NCI-H524 treated with DMSO at 0.1 percent for 48 hours (cell line): ENCODE data around the gene ZNF580.
A peak's percentile ranks its signal among the peaks of the same experiment; 100 is the strongest.

ENCODE experiments used
- DNase-seq: peaks from one replicate; lab custom pipeline; 2025; lab: John Stamatoyannopoulos, UW

Gene ZNF580

DNA sequence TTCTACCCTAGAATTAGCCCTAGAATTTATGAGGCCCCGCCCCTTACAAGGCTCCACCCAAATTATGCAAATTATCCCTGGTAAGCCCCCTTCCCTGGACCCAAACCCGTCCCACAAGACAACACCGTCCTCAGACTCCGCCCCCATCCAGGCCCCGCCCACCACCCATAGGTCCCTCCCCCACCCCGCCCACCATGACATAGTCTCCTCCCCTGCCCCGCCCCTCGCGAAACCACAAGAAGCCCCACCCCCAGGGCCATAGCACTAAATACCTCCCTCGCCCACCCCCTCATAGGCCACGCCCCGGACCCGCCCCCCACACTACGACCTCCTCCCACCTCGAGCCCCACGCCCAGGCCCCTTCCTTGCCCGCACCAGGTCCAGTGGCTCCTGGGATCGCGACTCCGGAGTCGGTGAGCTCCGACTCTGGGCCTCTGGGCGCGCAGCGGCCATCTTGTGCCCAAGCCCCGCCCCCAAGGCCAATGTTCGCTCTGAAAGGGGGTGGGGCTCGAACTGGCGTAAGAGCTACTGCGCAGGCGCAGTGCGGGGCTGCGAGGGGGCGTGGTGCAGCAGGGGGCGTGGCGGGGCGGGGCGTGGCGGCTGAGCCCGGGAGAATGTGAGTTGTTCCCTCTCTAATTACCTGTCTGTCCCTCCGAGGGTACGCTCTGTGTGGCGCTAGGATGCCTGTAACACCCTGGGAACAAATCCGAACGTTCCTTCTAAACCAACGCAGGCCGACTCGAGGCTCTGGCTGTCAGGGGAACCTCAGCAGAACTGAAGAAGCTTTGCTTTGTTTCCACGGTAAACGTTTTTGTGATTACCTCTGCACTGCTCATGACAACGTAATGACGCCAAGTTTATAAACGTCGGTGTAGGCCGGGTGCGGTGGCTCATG lies 16.4 kb upstream of the ZNF580 start, which contains the start of gene ZNF784:
TSS of gene ZNF784 (minus strand) at position 458 of the 895 bp plus-strand sequence. CDS start at position 453, 5 bp downstream.
- peak; percentile 50 for DNase-seq

DNA sequence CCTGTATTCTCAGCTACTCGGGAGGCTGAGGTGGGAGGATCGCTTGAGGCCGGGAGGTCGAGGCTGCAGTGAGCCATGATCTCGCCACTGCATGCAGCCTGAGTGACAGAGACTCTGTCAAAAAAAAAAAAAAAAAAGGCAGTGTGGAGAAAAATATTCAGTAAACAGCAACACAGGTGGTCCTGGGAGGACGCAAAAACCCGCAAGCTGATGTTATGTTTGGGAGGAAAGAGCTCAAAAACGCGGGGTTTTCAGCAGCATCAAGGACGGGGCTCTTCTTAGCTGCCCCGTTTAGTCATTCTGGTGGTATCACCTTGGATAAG lies 15.8 kb upstream of the ZNF580 start:
- DNase-seq = no peak

DNA sequence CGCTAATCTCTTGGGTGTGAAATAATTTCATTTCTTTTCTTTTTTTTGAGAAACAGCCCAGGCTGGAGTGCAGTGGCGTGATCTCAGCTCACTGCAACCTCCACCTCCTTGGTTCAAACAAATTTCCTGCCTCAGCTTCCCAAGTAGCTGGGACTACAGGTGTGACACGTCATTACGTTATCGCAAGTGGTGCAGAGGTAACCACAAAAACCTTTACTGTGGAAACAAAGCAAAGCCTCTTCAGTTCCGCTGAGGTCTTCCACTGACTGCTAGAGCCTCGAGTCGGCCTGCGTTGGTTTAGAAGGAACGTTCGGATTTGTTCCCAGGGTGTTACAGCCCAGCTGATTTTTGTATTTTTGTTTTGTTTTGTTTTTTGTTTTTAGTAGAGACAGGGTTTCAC lies 14.5 kb upstream of the ZNF580 start:
- no peak for DNase-seq

DNA sequence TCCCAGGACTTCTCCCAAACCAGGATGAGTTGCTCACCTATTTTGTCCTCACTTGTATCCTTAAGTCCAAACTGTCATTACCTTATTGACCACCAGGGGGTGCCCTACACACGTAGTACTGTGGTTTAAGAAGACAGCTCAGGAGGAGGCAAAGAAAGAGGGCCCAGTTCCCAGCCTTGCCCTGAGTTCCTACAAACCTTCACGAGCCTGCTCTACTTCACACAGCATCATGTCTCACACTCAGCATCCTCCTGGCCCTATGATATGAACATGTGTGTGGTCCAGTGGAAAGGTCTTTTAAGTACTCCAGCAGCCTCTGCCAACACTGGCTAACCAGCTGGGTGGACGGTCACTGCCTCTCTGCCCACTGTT lies 8.4 kb upstream of the ZNF580 start:
- peak; percentile 21 for DNase-seq

DNA sequence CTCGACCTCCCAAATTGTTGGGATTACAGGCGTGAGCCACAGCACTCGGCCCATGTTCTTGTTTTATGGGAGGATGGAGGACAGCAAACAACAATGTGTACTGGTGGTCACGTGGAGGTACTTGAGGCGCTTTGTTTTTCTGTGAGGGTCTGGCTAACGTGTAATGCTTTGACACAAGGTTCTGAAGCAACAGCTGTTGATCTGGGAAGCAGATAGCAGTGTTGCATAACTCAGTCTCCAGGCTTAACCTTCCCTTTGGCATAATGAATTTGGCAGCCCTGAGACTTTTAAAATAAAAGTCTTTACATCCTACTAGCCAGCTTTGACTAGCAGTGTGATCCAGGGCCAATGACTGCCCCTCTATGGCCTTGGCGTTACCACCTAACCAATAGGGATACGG lies 6.9 kb upstream of the ZNF580 start:
- DNase-seq = no peak

DNA sequence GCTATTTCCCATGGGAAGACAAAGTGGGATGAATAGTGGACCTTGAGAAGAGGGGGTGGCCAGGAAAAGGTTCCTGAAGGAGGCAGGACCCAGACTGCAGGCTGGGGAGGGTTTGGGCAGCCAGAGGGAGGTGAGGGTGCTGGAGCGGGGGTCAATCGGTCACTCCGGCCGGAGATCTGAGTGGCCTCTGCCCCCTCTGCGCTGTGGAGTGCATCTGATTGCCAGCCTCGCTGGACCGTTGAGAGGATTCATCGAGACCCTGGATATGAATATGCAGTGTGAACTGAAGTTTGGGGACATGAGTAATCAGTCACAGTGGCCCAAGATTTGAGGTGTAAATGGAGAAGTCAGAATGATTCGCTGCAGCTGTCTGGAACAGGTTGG lies 5.5 kb upstream of the ZNF580 start:
- no peak for DNase-seq

DNA sequence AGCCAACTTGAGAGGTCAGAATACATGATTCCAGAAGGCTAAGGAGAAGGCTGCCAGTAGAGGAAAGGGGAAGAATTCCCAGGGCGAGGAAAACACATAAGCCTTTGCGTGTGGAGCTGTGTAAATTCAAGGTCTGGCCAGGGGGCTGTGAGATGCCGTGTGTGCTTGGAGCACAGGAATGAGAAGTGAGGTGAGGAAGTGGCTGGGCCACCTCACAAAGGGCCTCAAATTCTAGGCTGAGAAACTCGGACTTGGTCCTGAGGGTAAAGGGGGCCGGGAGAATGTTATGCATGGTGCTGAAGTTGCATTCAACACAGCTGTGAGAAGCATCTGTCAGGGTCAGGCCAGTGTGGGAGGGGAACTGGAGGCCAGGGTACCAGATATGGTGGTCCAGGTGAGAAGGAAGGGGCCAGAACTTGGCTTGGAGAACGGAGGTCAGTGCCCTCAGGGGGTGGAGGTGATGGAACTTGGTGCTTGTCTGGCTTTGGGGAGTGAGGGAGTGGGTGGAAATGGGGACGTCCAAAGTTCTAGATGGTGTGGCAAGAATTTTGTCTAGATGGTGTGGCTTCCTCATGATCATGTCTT lies 4.9 kb upstream of the ZNF580 start:
- no peak for DNase-seq

DNA sequence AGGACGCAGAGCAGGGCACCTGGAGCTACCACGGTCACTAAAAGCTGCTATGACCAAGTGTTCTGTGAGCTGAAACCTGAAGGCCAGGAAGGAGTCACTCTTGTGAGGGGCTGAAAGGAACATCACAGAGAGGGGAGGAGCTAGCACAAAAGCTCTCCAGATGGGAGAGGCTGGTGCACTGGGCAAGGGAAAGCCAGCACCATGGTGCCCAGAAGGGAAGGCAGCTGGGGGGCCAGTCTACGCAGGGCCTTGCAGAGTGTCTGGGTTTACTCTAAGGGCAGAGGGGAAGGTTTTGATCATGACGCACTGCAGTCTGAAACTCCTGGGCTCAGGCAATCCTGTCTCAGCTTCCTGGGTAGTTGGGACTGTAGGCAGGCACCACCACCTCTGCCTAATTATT lies 4.1 kb upstream of the ZNF580 start:
- no peak for DNase-seq

DNA sequence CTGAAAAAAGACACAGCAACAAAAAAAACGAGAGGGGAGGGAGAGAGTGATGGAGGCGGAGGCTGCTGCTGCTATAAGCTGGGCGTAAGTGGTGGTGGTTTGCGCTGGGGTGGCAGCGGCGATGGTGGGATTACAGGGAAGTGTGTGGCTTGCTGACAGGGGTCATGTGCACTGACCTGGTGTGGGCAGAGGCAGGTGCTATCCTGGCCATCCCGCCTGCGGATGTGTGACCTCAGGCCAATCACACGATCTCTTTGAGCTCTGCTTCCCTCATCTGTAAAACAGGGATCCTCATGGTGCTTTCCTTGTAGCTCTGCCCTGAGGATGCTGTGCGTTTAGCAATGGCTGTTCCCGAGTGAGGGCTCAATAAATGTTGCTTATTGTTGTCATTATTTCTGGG lies 3.3 kb upstream of the ZNF580 start:
- no peak for DNase-seq

DNA sequence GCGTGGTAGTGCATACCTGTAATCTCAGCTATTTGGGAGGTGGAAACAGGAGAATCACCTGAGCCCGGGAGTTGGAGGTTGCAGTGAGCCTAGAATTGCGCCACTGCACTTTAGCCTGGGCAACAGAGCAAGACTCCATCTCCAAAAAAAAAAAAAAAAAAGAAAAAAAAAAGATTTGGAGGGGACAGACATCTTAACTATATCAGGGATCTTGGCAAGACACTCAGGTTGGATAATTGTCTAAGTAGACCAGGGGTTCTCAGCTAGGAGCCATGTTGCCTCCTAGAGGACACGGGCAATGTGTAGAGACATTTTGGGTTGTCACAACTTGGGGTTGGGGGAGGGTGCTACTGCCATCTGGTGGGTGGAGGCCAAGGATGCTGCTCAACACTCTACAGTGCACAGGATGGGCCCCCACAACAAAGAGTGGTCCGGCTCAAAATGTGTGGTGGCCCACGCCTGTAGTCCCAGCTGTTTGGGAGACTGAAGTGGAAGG lies 1.9 kb upstream of the ZNF580 start:
- peak; percentile 6 for DNase-seq

DNA sequence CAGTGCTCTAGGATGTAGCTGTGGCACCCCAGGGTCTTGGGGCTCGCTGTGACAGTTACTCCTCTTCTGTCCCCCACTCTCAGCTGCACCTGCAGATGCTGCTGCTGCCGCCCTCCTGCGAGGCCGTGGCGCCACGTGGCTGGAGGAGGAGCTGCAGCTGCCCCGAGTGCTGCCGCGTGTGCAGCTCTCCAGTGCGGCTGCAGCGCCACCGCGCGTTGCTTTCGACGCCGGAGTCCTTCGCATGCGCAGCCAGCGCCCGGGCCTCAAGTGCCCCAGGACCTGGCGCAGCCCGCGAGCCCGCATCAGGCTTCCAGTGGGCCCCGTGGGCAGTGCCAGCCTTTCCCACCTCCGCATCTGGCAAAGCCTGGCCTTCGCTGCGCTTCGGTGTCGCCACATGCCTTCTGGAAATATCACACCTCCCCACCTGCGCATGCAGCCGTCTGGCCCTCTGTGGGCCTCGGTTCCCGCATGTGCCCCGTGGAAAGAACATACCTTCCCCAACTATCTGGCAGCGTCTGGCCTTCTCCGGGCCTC lies 692 bp upstream of the ZNF580 start:
- no peak for DNase-seq

DNA sequence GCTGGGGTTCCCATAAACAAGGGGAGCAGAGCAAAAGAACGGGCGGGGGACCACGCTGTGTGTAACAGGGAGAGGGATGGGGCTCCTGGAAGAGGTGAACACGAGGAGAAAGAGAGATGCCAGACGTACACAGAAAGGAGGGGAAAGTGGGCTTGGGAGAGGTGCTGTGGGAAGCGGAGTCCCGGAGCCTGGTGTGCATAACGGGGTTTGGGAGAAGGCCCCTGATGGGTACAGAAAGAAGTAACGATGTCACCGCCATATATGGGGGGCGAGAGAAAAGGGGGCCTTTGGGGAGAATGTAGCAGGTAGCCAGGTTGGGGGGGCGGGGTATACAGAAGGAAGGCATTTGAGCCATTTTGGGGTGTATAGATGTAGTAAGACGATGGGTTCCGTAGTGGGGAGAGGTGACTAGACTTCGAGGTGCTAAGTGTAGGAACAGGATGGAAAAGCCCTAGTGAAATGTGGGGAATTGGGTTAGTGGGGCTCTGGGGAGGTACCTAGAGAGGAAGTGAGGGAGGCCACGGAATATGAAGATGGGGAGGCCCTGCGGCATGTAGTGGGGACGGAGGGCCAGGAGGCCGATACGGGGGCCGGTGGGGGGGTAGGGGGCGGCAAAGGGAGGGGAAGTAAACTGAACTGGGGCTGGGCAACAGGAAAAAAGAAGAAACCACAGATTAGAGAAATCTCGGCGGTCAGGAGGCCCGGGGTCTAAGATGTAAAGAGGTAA lies 787 bp downstream of the ZNF580 start:
- no peak for DNase-seq

DNA sequence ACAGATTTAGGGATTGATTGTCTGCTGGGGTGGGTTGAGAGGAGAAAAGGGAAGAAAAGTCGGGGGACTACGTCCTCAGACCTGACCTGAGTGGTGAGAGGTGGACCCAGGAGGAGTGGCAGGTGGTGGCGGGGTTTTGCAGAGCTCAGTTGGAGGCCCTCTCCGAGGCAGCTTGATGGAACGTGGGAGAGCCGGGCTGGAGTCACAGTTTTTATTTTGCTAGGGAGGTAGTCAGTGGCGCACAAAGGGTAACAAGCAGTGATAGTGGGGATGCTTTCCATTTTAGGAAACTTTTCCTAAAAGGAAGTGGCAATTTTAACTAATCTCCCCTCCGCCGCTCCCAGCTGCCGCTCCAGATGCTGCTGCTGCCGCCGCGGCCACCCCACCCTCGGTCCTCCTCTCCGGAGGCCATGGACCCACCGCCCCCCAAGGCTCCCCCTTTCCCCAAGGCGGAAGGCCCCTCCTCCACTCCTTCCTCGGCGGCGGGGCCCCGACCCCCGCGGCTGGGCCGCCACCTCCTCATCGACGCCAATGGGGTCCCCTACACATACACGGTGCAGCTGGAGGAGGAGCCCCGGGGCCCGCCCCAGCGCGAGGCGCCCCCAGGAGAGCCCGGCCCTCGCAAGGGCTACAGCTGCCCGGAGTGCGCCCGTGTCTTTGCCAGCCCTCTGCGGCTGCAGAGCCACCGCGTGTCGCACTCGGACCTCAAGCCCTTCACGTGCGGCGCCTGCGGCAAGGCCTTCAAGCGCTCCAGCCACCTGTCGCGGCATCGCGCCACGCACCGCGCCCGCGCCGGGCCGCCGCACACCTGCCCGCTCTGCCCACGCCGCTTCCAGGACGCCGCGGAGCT lies 1.6 kb downstream of the ZNF580 start:
- no peak for DNase-seq

DNA sequence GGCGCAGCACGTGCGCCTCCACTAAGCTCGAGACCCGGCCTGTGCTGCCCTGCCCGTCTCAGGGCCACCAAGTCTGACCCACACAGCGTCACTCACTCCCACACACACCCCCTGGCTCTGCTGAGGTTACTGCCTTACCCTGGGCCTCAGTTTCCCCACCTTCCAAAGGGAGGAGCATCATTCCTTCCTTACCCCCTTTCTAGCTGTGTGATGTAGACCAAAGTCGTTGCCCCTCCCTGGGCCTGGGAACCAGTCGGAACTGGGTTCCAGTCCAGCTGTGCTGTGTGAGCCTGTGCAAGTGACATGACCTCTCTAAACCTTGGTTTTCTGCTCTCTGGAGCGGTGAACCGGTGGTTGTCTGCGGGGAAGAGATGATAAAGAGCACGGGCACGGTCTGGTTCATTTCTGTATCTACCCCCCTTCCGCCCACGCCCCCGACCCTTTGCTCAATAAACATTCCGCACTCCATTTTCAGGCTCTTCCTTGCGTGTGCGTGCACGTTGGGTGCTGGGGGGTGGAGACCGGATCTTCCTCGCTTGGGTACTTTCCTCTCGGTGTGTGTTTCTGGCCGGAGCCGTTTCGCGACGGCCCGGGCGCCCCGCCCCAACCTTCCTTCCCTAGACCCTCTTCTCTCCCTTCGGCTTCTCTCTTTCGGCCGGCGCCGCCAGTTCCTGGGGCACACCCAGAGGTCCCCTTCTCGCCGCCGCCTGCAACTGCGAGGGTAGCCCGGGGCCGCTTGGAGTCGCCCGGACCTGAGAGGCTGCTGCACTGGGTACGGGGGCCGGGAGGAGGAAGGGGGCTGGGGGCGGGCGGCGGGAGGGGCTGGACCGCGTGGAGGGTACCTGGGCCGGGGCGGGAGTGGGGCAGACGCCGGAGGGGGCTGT lies 2.4 kb downstream of the ZNF580 start, which contains the start of gene ZNF581:
TSS of gene ZNF581 (plus strand) at position 647 of the 884 bp plus-strand sequence. CDS start 923 bp downstream, outside the sequence.
- DNase-seq = no peak

DNA sequence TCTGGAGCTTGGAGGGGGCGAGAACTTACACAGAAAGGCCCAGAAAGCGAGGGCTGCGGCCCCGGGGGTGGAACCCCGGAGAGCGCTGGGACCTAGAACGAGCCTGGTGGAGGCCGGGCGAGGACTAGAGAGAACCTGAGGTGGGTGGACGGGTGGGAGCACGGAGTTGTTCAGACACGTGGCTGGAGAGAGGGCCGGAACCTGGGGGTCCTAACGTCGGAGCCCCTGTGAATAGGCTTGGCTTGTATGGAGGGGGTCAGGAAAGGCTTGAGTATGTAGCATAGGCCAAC lies 3.0 kb downstream of the ZNF580 start:
- no peak for DNase-seq

DNA sequence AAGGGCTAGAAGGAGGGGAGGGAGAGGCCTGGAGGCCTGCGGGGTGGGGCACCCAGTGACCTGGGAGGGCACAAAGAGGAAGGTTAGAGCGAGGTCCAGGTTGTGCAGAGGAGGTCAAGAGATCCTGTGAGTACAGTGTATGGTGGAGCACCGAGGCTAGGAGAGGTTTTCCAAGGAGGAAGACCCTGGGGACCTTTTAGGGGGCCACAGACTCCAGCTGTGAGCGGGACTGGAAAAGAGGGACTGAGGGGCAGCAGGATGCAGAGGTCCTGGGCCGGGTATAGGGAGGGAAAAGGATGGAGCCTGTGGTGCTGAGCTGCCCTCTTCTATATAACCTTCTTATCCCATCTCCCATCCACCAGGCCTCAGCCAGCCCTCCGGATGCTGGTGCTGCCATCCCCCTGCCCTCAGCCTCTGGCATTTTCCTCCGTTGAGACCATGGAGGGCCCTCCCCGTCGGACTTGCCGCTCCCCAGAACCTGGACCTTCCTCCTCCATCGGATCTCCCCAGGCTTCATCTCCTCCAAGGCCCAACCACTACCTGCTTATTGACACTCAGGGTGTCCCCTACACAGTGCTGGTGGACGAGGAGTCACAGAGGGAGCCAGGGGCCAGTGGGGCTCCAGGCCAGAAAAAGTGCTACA lies 3.5 kb downstream of the ZNF580 start:
- no peak for DNase-seq

DNA sequence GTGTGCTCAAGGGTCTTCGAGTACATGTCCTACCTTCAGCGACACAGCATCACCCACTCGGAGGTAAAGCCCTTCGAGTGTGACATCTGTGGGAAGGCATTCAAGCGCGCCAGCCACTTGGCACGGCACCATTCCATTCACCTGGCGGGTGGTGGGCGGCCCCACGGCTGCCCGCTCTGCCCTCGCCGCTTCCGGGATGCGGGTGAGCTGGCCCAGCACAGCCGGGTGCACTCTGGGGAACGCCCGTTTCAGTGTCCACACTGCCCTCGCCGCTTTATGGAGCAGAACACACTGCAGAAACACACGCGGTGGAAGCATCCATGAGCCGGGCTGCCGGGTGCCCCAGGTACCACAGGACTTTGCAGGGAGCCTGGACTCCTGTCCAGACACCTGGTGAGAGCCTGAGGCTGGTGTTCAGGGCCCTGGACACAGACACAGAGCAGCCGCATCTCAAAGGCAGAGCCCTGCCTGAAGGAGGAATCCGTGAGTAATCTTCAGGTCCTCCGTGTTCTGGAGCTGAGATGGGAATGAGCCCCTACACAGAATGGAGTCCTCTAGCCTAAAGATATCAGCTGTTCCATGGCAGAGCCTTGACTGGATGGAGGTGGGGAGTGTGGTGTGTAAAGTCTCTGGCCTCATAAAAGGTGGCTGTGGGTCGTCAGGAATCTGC lies 4.2 kb downstream of the ZNF580 start:
- DNase-seq = no peak

DNA sequence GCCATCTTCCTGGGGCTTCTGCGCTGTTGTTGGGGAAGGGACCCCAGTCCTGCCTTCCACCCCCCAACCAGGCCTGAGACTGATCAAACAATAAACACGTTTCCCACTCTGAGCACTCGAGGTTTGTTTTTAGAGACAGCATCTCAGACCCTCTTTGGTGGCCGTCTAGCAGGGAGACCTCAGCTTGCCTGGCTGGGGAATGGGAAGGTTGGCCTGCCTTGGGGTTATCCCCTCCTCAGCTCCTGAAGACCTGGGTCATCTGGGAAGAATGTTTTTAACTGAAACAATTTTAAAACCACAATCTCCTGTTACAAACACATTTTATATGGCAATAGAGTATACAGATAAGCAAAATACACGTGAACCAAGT lies 4.7 kb downstream of the ZNF580 start:
- DNase-seq = no peak

DNA sequence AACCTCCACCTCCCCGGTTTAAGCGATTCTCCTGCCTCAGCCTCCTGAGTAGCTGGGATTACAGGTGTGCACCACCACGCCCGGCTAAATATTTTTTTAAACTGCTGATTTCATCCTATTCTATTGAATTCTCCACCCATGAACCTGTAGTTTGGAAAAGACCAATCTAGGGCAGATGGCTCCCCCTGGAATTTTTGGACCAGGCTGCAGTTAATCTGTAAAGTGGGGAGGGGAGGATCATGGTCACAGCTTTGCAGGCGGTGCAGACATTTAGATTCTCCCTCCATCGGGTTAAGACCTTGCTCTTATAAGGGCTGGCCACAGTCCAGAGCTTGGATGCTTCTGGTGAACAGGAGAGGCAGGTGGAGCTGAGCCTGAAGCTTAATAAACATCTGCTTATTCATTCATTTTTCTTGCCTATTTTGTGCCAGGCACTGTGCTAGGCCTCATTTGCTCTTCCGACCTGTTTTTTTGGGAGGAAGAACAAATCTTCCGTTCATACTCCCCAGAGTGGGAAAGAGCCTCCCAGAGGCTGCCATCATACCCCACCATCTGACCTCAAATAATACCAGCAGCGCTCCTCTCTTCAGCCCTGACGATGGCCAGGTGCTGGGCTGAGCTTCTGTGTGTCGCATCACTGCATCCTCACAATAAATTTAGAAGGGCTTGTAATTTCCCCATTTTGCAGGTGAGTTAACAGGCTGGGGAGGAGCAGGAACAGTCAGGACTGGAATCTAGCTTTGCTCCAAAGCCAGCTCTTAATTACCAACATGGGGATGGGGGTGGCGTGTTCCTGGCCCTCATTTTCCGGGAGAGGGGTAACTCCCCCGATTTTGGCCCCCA lies 6.3 kb downstream of the ZNF580 start:
- DNase-seq = no peak
